ENCODE measurements around the gene NFE2L2.
"Not testable (repeated sequence)": the region's sequence is repeated elsewhere in the genome, so short reads cannot be mapped to it uniquely, and the experiment has no call there.

The NFE2L2 gene

GRCh38 chr2:177232098-177232704, 32.3 kb downstream of the NFE2L2 start:
- DNase-seq, result no peak

GRCh38 chr2:177231270-177231669, 33.3 kb downstream of the NFE2L2 start:
- DNase-seq, result no peak

GRCh38 chr2:177229442-177230242, 34.9 kb downstream of the NFE2L2 start:
- no peak for DNase-seq

GRCh38 chr2:177225965-177226360, 38.6 kb downstream of the NFE2L2 start:
- no peak for DNase-seq

- not testable (repeated sequence) for DNase-seq
Measured at GRCh38 chr2:177223436-177223835, 41.1 kb downstream of the NFE2L2 start.

GRCh38 chr2:177221970-177222369, 42.6 kb downstream of the NFE2L2 start:
- DNase-seq, result no peak

- no peak for DNase-seq
Measured at GRCh38 chr2:177221534-177221933, 43.0 kb downstream of the NFE2L2 start.

- DNase-seq, result not testable (repeated sequence)
Measured at GRCh38 chr2:177219787-177220186, 44.7 kb downstream of the NFE2L2 start.

- DNase-seq, result no peak
Measured at GRCh38 chr2:177217247-177217843, 47.2 kb downstream of the NFE2L2 start.

- peak; percentile 88 to 89 for DNase-seq
Measured at GRCh38 chr2:177212891-177213856, 51.4 kb downstream of the NFE2L2 start.

GRCh38 chr2:177212106-177212890, 52.2 kb downstream of the NFE2L2 start, which contains the start of gene HNRNPA3:
Gene HNRNPA3 (plus strand): TSS chr2:177212794. CDS start chr2:177212800, 6 bp downstream.
- DNase-seq, result peak; percentile 98 to 99

- DNase-seq, result no peak
Measured at GRCh38 chr2:177211576-177212105, 52.9 kb downstream of the NFE2L2 start.

GRCh38 chr2:177211169-177211568, 53.4 kb downstream of the NFE2L2 start:
- no peak for DNase-seq

GRCh38 chr2:177207101-177207500, 57.4 kb downstream of the NFE2L2 start:
- no peak for DNase-seq

- DNase-seq, result no peak
Measured at GRCh38 chr2:177204417-177204816, 60.1 kb downstream of the NFE2L2 start.

GRCh38 chr2:177201919-177202346, 62.6 kb downstream of the NFE2L2 start:
- peak; percentile 44 to 52 for DNase-seq

- not testable (repeated sequence) for DNase-seq
Measured at GRCh38 chr2:177200419-177200818, 64.1 kb downstream of the NFE2L2 start.

GRCh38 chr2:177195194-177195593, 69.3 kb downstream of the NFE2L2 start:
- DNase-seq, result no peak

GRCh38 chr2:177193240-177193639, 71.3 kb downstream of the NFE2L2 start:
- no peak for DNase-seq

GRCh38 chr2:177192788-177193187, 71.7 kb downstream of the NFE2L2 start:
- no peak for DNase-seq

- no peak for DNase-seq
Measured at GRCh38 chr2:177190941-177191340, 73.6 kb downstream of the NFE2L2 start.

All from NCI-H2081 (cell line).